GM19468 (cell line): ENCODE data around the gene IPCEF1.

Experiments used
- ATAC-seq: cut with Tn5 transposase; IDR thresholded peaks from one replicate; pipeline ENCODE4 v1.9.1; 2021; ENCODE audit warnings: mild to moderate bottlenecking, moderate library complexity, moderate number of reproducible peaks; ENCODE audit not compliant: unreplicated experiment; ENCODE audit errors: extremely low read depth

IPCEF1 gene

DNA sequence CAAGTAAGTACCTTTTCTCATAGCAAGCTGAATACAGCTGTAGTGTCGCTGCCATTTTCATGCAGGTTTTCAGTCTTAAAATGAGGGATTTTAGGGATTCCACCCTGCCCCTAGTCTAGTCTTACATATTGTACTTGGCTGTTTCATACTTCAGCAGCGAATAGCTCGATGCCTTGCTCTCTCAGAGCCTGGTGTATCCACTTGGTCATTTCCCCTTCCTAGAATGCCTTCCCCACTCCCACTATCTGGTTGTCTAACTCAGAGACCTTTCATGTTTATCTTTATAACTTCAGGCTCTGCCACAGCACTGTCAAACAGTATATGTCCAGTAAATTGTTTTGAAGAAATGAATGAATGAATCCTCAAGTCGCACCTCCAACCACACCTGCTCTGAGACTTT is 21.1 kb upstream of the IPCEF1 start:
- no peak for ATAC-seq

- ATAC-seq, result no peak
Measured at GRCh38 chr6:154373971-154374370, 17.4 kb upstream of the IPCEF1 start.

- no peak for ATAC-seq
Measured at GRCh38 chr6:154371281-154371680, 14.7 kb upstream of the IPCEF1 start.

DNA sequence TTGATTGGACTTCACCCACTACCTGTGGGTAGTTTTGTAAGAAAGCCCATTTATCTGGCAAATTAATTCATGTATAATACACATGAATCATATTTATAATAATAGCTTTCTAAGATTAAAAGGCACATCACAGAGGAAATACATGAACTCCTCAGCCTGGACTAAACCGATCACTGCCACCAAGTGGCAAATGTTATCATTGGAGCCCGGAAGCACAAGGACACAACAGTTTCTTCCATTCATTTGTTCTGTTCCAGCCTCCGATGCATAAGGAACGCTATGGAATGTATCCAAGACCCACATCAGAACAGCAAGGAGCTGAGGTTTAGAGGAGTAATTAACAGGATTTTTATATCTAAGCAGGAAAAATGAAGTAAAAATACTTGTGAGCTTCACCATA is 13.9 kb upstream of the IPCEF1 start:
- no peak for ATAC-seq

DNA sequence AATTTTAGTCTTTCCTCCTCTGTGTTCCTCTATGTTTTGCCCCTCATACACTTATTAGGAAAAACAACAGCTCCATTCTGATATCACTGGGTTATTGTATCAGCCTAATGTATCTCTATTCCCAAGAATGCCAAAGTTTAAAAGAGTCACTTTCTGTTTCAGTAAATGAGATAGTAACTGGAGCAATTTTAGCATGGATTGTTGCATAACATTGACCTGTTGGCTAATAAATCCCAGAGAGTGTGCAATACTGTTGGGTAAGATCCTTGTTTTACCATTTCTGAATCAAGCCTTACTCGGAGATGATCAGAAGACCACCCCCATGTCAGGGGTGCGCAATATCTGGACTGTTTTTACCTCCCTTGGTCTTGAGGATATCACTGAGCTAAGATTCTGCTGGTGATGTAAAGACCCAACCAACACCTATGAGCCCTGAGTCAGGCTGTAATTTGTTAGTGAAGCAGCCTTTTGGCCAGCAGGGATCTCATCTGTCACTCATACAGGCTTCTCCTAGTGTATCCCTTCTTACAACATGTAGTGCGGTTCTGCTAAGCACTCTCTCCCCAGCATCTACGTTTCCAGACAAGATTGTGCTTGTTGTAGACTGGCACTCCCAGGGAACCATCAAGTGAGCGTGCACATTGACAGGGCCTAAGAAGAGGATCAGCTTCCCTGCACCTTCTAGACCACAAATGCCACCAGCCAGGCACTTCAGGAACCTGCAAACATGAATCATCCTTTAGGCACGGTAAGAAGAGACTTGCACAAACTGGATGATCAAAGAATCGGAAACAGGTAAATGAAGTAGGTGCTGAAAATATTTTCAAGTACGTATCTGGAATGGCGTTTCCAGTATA is 11.5 kb upstream of the IPCEF1 start:
- ATAC-seq, result no peak

GRCh38 chr6:154367336-154367735 is 10.7 kb upstream of the IPCEF1 start:
- no peak for ATAC-seq

- ATAC-seq, result no peak
Measured at GRCh38 chr6:154363821-154364220, 7.2 kb upstream of the IPCEF1 start.

DNA sequence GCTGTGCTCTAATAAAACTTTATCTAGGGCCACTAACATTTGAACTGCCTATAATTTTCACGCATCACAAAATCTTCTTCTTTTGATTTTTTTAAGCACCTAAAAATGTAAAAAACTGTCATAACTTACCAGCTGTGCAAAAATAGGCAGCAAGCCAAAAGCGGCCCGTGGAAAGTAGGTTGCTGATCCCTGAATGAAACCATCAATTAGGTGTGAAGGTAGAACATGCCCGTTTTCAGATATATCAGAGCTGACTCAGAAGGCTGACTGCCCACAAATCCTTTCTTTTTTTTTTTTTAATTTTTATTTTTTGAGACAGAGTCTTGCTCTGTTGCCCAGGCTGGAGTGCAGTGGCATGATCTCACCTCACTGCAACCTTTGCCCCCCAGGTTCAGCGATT is 4.9 kb upstream of the IPCEF1 start:
- no peak for ATAC-seq

- no peak for ATAC-seq
Measured at GRCh38 chr6:154360476-154360875, 3.9 kb upstream of the IPCEF1 start.

GRCh38 chr6:154359679-154360078 is 3.1 kb upstream of the IPCEF1 start:
- no peak for ATAC-seq

DNA sequence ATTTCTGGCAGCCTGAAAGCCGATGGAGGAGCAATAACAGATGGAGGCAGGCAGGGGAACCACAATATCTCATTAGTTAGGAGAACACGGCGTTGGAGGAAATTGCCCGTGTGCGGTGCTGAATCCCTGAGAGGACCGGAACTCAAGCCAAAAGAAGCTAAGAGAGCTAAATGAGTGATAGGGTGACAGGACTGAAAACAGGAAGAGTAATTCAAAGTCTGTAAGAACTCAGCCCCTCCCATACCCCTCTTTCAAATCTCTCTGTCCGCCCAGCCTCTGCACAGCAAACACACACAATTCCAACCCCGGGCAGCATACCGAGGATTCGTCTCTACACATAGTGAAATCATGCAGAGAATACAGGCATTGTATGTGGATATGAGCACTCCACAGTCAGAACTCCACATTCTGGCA is 2.6 kb upstream of the IPCEF1 start:
- no peak for ATAC-seq

DNA sequence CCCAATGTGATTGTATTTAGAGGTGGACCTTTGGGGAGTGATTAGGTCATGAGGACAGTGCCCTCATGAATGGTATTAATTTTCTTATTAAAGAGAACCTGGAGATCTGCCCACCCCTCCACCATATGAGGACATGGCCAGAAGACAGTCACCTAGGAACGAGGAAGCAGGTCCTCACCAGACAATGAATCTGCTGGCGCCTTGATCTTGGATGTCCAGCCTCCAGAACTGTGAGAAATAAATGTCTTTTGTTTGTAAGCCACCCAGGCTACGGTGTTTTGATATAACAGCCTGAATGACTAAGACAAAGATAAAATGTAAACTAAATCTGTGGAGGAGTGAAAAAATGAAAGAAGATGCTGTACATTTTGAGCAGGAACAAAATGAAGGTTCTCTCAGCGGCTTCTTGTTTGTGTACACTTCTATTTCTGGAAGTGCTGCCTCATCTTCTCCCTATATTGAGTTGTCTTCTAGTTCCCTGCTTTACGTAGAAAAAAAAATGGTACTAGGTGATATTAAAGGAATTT is 1.5 kb upstream of the IPCEF1 start:
- no peak for ATAC-seq

DNA sequence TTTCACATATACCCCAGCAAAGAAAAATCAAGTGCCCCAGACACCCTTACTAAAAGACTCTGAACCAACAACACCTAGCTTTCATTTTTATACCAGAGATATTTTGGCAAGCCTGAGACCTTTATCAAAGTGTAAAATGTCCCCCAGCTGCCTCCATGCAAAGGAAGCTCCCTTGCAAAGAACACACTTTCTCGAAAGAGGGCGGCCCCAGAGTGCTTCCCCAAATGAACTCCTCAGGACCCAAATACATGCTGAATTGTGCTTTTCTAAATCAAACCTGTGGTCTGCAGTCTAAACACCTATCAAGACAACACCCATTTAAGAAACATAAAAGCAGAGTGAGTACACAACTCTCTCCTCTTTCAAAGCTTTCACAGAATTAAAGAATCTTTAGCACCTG is 490 bp downstream of the IPCEF1 start:
- ATAC-seq, result no peak

GRCh38 chr6:154354265-154354777 is 2.3 kb downstream of the IPCEF1 start:
- ATAC-seq, result no peak

DNA sequence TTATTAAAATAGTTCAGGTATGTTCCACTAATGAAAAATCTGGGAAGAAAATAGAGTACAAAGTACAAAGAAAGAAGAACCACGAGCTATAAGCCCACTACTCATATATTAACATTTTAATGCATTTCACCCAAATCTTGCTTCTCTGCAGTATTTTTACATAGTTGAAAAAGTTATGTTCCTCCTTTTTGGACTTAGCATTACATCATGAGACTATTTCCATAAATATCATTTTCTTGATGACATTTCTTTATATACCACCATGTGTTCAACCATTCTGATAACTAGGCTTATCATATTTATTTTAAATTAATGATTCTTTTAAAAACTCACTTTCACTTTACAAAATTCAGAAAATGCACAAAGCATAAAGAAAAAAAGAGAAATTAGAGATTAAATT is 3.0 kb downstream of the IPCEF1 start:
- ATAC-seq, result no peak

DNA sequence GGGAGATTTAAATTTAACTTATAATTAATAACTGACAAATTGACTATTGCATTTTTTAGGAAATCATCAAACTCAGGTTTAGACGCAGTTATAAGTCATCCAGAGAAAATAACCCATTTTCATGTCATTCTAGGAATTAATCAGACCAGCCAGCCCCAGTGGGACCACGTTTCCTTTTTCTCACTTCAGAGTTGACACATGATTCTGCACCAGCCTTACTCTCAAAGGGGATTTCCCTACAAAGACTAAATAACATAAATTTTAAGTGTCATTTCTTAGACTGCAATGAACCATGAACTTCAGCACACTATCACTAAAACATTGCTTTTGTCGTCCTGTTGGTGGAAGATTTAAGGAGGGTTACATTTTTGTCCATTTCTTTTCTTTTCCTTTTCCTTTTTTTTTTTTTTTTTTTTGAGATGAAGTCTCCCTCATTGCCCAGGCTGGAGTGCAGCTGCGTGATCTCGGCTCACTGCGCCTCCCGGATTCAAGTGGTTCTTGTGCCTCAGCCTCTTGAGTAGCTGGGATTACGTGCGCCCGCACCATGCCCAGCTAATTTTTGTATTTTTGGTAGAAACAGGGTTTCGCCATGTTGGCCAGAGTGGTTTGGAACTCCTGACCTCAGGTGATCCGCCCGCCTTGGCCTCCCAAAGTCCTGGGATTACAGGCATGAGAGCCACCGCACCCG is 3.6 kb downstream of the IPCEF1 start:
- peak; percentile 47 for ATAC-seq

DNA sequence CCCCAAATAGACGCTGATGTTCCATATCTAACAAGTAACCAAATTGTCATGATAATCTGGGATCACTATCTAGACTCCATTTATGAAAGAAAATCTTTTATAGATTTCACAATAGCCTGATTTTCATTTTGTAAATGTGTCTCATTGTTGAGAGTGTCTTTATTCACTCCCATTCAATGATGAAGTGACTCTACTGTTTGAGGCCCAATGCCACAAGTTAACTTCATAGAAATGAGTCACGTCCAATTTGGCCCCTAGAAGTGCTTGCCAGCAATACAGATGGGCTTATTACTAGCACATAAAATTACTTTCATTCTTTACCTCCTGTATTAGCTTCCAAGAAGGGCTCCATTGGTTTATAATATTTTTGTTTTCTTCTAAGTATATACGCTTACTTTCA is 6.3 kb downstream of the IPCEF1 start:
- no peak for ATAC-seq

DNA sequence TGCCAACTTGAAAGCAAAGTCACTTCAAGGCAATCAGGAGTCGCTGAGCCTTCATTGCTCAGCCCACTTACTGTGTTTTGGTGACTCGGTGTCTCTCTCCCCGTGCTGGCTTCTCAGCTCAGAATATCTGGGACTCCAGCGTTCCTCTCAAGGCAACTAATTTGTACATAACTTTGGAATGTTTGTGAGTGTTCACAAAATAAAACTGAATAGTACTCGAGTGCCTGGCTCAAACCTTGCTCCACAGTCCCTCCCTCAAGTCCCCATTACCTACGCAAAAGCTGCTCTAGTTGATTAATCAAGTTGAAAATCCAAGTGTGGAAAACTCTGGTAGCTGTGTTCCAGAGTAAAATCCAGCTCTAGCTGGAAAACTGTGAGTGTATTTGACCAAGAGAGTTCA is 8.6 kb downstream of the IPCEF1 start:
- ATAC-seq, result no peak

- ATAC-seq, result no peak
Measured at GRCh38 chr6:154345811-154346210, 10.8 kb downstream of the IPCEF1 start.

- no peak for ATAC-seq
Measured at GRCh38 chr6:154343473-154344308, 12.9 kb downstream of the IPCEF1 start.
